Transverse colon (tissue), 4 donors: ENCODE data around the gene ELF3. TPM values are rescaled to one million over a fixed set of nuclear protein-coding genes. Genes with fewer than 3 reads are reported as not detected.
"Not testable (repeated sequence)": the region's sequence is repeated elsewhere in the genome, so short reads cannot be mapped to it uniquely, and the experiment has no call there.

Experiments used
- DNase-seq: peaks from one replicate; pipeline ENCODE4 v3.0.0-alpha.2; 2019
- H3K27ac ChIP-seq, 4 donors: fragments of 200-600 bp; sonication (generic); 2 replicates each; pipeline ENCODE4 v1.5.1; 2016 to 2018; ENCODE audit warnings: inconsistent platforms in 4 of 4
- H3K27me3 ChIP-seq: fragments of 200-600 bp; sonication (generic); 2 replicates; pipeline ENCODE4 v1.5.1; 2017; ENCODE audit warnings: inconsistent platforms
- H3K36me3 ChIP-seq, 4 donors: fragments of 200-600 bp; sonication (generic); 2 replicates each; pipeline ENCODE4 v1.5.1; 2017 to 2019; ENCODE audit warnings: inconsistent platforms in 4 of 4
- H3K4me1 ChIP-seq, 4 donors: fragments of 200-600 bp; sonication (generic); 2 replicates each; pipeline ENCODE4 v1.5.1; 2017 to 2020; ENCODE audit warnings: inconsistent platforms in 4 of 4
- H3K4me3 ChIP-seq, 4 donors: fragments of 200-600 bp; sonication (generic); 1 replicate in 1 of 4; 2 replicates in 3 of 4; pipeline versions ENCODE4 v1.5.1 to v1.6.1; 2017 to 2019; ENCODE audit warnings: inconsistent platforms in 4 of 4
- H3K9me3 ChIP-seq, 2 donors: fragments of 200-600 bp; sonication (generic); 2 replicates each; pipeline ENCODE4 v1.5.1; 2017 to 2019; ENCODE audit warnings: inconsistent platforms in 2 of 2
- CTCF ChIP-seq, 5 experiments: fragments of 200-600 bp in 3 of 5; fragments of 450-650 bp in 2 of 5; sonication (generic) in 3 of 5; IDR thresholded peaks; 1 replicate in 2 of 5; 2 replicates in 3 of 5; pipeline ENCODE4 v1.5.1; 2016 to 2017; ENCODE audit warnings: antibody characterized with exemption in 5 of 5, inconsistent platforms in 3 of 5, mild to moderate bottlenecking in 2 of 5, moderate library complexity in 1 of 5
- EP300 ChIP-seq: sonication (generic); formaldehyde crosslinking; IDR thresholded peaks from one replicate; pipeline ENCODE4 v1.6.1; 2017; ENCODE audit warnings: antibody characterized with exemption, low read depth
- POLR2A ChIP-seq: fragments of 450-650 bp; IDR thresholded peaks from one replicate; pipeline ENCODE4 v1.6.1; 2016; ENCODE audit warnings: antibody characterized with exemption, mild to moderate bottlenecking, moderate library complexity
- POLR2AphosphoS5 ChIP-seq, 3 donors: sonication (generic); formaldehyde crosslinking; IDR thresholded peaks; one replicate each; pipeline ENCODE4 v1.6.1; 2016; ENCODE audit warnings: antibody characterized with exemption in 3 of 3
- WGBS, 2 donors: methylation state at CpG; one replicate each; pipeline ENCODE4 v1.1.5; 2018; ENCODE audit warnings: low coverage in 1 of 2; 5-methylcytosine and 5-hydroxymethylcytosine counted together
- in situ Hi-C, 4 donors: fragments of 200-750 bp; cut with MboI; loops; one replicate each; pipeline versions ENCODE4 v1.15.0 to v1.15.1; 2017; ENCODE audit warnings: low sequenced_read_pairs in 3 of 4, low pct_ligation_motif_present in 1 of 4, low pct_unique_long_range_greater_than_20kb in 1 of 4
- intact Hi-C: fragments of 100-400 bp; cut with DNase I; formaldehyde crosslinking; loops from one replicate; pipeline ENCODE4 v1.15.1; 2023; ENCODE audit warnings: low total_unique reads
- small RNA-seq, 4 donors: library from RNA; depleted of rRNA; stranded (forward); fragments of <200 nt; gene quantifications; one replicate each; pipeline ENCODE3, GENCODE V24; 2016
- total RNA-seq, 4 donors: library from RNA; depleted of rRNA; stranded (reverse); fragments of >200 nt; gene quantifications; one replicate each; pipeline ENCODE4 v1.1.0, GENCODE V29; 2016

The ELF3 gene
- total RNA-seq, 4 donors from 2014 or later = 581 to 1,486 (median 902) TPM

DNA sequence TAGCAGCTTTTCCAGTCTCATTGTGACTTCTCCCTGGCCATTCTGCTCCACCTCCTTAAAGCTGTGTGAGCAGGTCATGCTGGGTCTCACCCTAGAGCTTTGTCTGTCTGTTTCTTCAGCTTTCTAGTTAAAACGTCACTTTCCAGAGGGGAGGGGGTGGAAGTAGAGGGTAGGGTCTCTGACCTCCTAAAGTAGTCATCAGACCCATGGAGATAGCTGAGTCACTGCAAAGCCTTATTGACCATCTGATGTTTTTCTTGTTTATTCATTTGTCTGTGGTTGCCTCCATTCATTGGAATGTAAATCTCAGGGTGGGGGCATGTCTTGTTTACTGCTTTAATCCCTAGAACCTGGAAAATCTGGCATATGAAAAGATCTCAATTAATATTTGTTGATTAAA lies 52.7 kb downstream of the ELF3 start:
- no peak for TF ChIP-seq CTCF (IDR thresholded peaks at IDR 0.05)
- no peak for TF ChIP-seq EP300
- no peak for TF ChIP-seq POLR2AphosphoS5 (IDR thresholded peaks at IDR 0.05)
- no peak for TF ChIP-seq POLR2A
- peaks cover 0 to 14% (median 6%) of the 10 kb centered on the region in 4 donors for H3K4me1 ChIP-seq
- in situ Hi-C loops = no loop called here
- intact Hi-C loops = no loop called here
- no peaks in the 10 kb centered on the region for H3K9me3 ChIP-seq
- no peaks in the 10 kb centered on the region for H3K36me3 ChIP-seq
- no peak for DNase-seq
- 33 to 38% methylated on average over 1 of the region's 1 CpG for WGBS, 2 donors
- H3K27ac ChIP-seq = no peak overlapping the region
- H3K27me3 ChIP-seq = peaks cover 4% of the 10 kb centered on the region
- no peak overlapping the region for H3K4me3 ChIP-seq

GRCh38 chr1:202064889-202065312 lies 54.5 kb downstream of the ELF3 start:
- intact Hi-C loops = not testable (repeated sequence)

More at GRCh38 chr1:202064889-202065312, 54.5 kb downstream of the ELF3 start:
- H3K27me3 ChIP-seq, H3K27ac ChIP-seq, in situ Hi-C loops, DNase-seq, H3K4me1 ChIP-seq, H3K9me3 ChIP-seq, H3K36me3 ChIP-seq, H3K4me3 ChIP-seq: not testable (repeated sequence)
- 89% methylated on average over 10 of the region's 10 CpGs; no CpG with 5 or more reads in 1 of the 2 donors for WGBS, 2 donors

Small RNAs within 50 kb of the gene (small RNA-seq; reads per million reads assigned to genes)
- gene AL691482.1 (0 reads per million in 4 donors), gene AL691482.2 (0 reads per million in 4 donors), gene MIR6740 (0 to 0.14 (median 0) reads per million in 4 donors), gene RF00156 (0 reads per million in 4 donors)

Other genes with a start within 250 kb of the ELF3 start
- gene IPO9, start 181.4 kb upstream of the ELF3 start, total RNA-seq = 10 to 100 TPM in 1 of 4 donors, 1 to 10 TPM in 3; 2.0 to 13.0 (median 7.9) TPM
- gene SHISA4, start 121.7 kb upstream of the ELF3 start, total RNA-seq = 1 to 10 TPM; 2.2 to 6.7 (median 4.6) TPM
- 100 to 1,000 TPM in 3 of 4 donors, 10 to 100 TPM in 1; 73.2 to 166 (median 115) TPM for gene LMOD1, start 64.0 kb upstream of the ELF3 start, total RNA-seq
- gene TIMM17A, start 55.1 kb upstream of the ELF3 start, total RNA-seq = 10 to 100 TPM in 3 of 4 donors, 1 to 10 TPM in 1; 3.0 to 37.0 (median 33.7) TPM
- 100 to 1,000 TPM; 118 to 285 (median 184) TPM for gene RNPEP, start 27.9 kb upstream of the ELF3 start, total RNA-seq
- gene GPR37L1, start 112.3 kb downstream of the ELF3 start, total RNA-seq = under 1 TPM in 2 of 4 donors, not detected in 2; 0.55 to 0.95 TPM
- 10 to 100 TPM in 3 of 4 donors, 1 to 10 TPM in 1; 9.0 to 27.2 (median 21.6) TPM for gene ARL8A, start 134.2 kb downstream of the ELF3 start, total RNA-seq
- 10 to 100 TPM in 2 of 4 donors, 1 to 10 TPM in 1, not detected in 1; 5.2 to 32.5 (median 14.0) TPM for gene PTPN7, start 150.0 kb downstream of the ELF3 start, total RNA-seq
- 1 to 10 TPM in 1 of 4 donors, under 1 TPM in 1, not detected in 2; 0.41 to 1.6 TPM for gene LGR6, start 183.2 kb downstream of the ELF3 start, total RNA-seq